Fibroblast of pulmonary artery (primary cell): ENCODE measurements around the gene SUPT6H.

Experiments
- DNase-seq: peaks from one replicate; pipeline ENCODE4 v3.0.0-alpha.2; 2010; ENCODE audit warnings: low read depth
- H3K4me3 ChIP-seq: replicated peaks from 2 replicates; pipeline ENCODE4 v1.5.1; 2011; ENCODE audit warnings: low read depth, mild to moderate bottlenecking, control low read depth, low read length, moderate library complexity
- CTCF ChIP-seq: IDR thresholded peaks from 2 replicates; pipeline ENCODE4 v1.5.1; 2011; ENCODE audit warnings: mild to moderate bottlenecking, control low read depth, low read length, inconsistent platforms; ENCODE audit errors: missing control alignments

Gene SUPT6H

GRCh38 chr17:28618464-28618863 is 43.5 kb upstream of the SUPT6H start:
- TF ChIP-seq CTCF = no peak
- no peak overlapping the region for H3K4me3 ChIP-seq
- no peak for DNase-seq

- no peak for DNase-seq
- H3K4me3 ChIP-seq = no peak overlapping the region
- no peak for TF ChIP-seq CTCF
Measured at GRCh38 chr17:28620010-28620409, 42.0 kb upstream of the SUPT6H start.

GRCh38 chr17:28622186-28622585 is 39.8 kb upstream of the SUPT6H start:
- TF ChIP-seq CTCF = no peak
- H3K4me3 ChIP-seq = no peak overlapping the region
- no peak for DNase-seq

GRCh38 chr17:28623696-28624095 is 38.3 kb upstream of the SUPT6H start:
- TF ChIP-seq CTCF = no peak
- H3K4me3 ChIP-seq = no peak overlapping the region
- no peak for DNase-seq

- H3K4me3 ChIP-seq = no peak overlapping the region
- DNase-seq = no peak
- TF ChIP-seq CTCF = no peak
Measured at GRCh38 chr17:28624148-28624547, 37.9 kb upstream of the SUPT6H start.

GRCh38 chr17:28626818-28627217 is 35.2 kb upstream of the SUPT6H start:
- no peak for TF ChIP-seq CTCF
- H3K4me3 ChIP-seq = no peak overlapping the region
- DNase-seq = no peak

- TF ChIP-seq CTCF = no peak
- no peak overlapping the region for H3K4me3 ChIP-seq
- no peak for DNase-seq
Measured at GRCh38 chr17:28634206-28634865, 27.7 kb upstream of the SUPT6H start.
